ENCODE data around the gene SF3B2. TPM values are rescaled to one million over a fixed set of nuclear protein-coding genes. Genes with fewer than 3 reads are reported as not detected.

The SF3B2 gene
- total and polyA plus RNA-seq, 9 of the 15 experiments (the other 6 are each of a cell fraction or from before 2014, with no cell fraction given): 58.3 to 248 (median 157) TPM

GRCh38 chr11:66073669-66074068 lies 21.5 kb downstream of the SF3B2 start:
- intact Hi-C loops (cut with micrococcal nuclease) (no loop called here), in situ Hi-C loops (cut with MboI) (no loop called here)
- Histone ChIP-seq H3K4me1 (replicated peaks in 1 of 2; ENCODE audit: control insufficient read depth in 2 of 2, insufficient read depth in 2 of 2, low read length in 2 of 2) (peaks cover 15 to 23% of the 10 kb centered on the region in 2 experiments), H3K27ac (ENCODE audit: extremely low read depth, low read depth, low read length) (no peak overlapping the region), H3K9me1 (ENCODE audit: control insufficient read depth, insufficient read depth, low read length) (no peaks in the 10 kb centered on the region), H3K9me3 (replicated peaks; ENCODE audit: control insufficient read depth, insufficient read depth, low read depth, low read length) (no peaks in the 10 kb centered on the region), H3K36me3 (ENCODE audit: control insufficient read depth, insufficient read depth, low read length) (peaks cover 31% of the 10 kb centered on the region), H3K4me2 (ENCODE audit: insufficient read depth, low read length) (no peak overlapping the region), H3K27me3 (ENCODE audit: control insufficient read depth in 2 of 2, insufficient read depth in 2 of 2, low read length in 2 of 2) (no peaks in the 10 kb centered on the region), H4K20me1 (replicated peaks; ENCODE audit: control insufficient read depth, insufficient read depth, low read length) (no peaks in the 10 kb centered on the region; the same call in 1 of the 2 replicates), H2AFZ (ENCODE audit: low read depth, low read length) (no peak overlapping the region), H3K9ac (ENCODE audit: insufficient read depth in 1 of 2, low read depth in 2 of 2, low read length in 2 of 2) (no peak overlapping the region), H3K79me2 (ENCODE audit: control insufficient read depth, insufficient read depth, low read length) (peaks cover 41% of the 10 kb centered on the region), H3K4me3 (no peak overlapping the region)
- FAIRE-seq (no peak), DNase-seq (ENCODE audit: extremely low read depth in 1 of 4, low spot score in 3 of 4) (no peak), ATAC-seq (no peak)
- POLR2A ChIA-PET: interaction anchor here (1.1 to 1.3 kb wide), 3 partner anchors 11 to 51 kb away, joined by 3 to 4 read pairs (median 3); no protein-coding TSS in a partner anchor
- WGBS (ENCODE audit: insufficient coverage, low coverage, missing lambda C conversion rate): 100% methylated on average over 1 of the region's 1 CpG
- CTCF ChIA-PET (ENCODE audit: low intra/inter-chr PET ratio): no interaction called here
- BruUV-seq (replicated peaks): no TSS peak
- TF ChIP-seq ZNF384 (IDR thresholded peaks at IDR 0.05; ENCODE audit: low read depth, low read length) (peak; percentile 72), FOXP4 (CRISPR knock-in tag; IDR thresholded peaks at IDR 0.05; ENCODE audit: borderline replicate concordance) (no peak), BCLAF1 (IDR thresholded peaks at IDR 0.05; ENCODE audit: borderline replicate concordance in 1 of 2, control insufficient read depth in 1 of 2, low read depth in 2 of 2, low read length in 1 of 2) (0 out of 4 replicates have a peak, but pooled peaks of 1 of the 2 experiments have one; percentile 25), RBM25 (IDR thresholded peaks at IDR 0.05; ENCODE audit: low read depth, low read length, severe bottlenecking) (peak; percentile 36), ZNF121 (CRISPR knock-in tag; conservative IDR thresholded peaks at IDR 0.05) (peak; percentile 78)

Data from K562 (cell line).